ENCODE measurements around the gene TSPAN9.

The TSPAN9 gene

DNA sequence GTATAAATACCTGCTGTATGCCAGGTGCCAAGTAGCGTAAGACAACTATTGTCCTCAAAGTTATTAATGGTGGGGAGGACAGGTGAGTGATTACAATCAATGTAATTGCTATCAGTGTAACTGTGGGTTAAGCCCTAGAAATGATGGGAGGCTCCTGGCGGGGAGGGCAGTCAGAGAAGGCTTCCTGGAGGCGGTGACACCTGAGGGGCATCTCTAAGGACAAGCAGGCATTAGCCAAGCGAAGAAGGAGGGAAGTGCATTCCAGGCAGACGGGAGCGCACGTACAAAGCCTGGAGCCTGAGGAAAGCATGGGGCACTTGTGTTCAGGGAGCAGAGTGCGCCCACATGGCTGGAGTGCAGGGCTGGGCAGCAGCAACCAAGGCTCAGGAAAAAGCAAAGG lies 230.9 kb downstream of the TSPAN9 start:
- DNase-seq (ENCODE audit: low spot score), result no peak
- FAIRE-seq, result peak; percentile 78

GRCh38 chr12:3308609-3309008 lies 231.4 kb downstream of the TSPAN9 start:
- FAIRE-seq (peak; percentile 90), DNase-seq (ENCODE audit: low spot score) (no peak)

- DNase-seq (ENCODE audit: low spot score), result no peak
- peak; percentile 50 for FAIRE-seq
Measured at GRCh38 chr12:3309805-3310204, 232.6 kb downstream of the TSPAN9 start.

DNA sequence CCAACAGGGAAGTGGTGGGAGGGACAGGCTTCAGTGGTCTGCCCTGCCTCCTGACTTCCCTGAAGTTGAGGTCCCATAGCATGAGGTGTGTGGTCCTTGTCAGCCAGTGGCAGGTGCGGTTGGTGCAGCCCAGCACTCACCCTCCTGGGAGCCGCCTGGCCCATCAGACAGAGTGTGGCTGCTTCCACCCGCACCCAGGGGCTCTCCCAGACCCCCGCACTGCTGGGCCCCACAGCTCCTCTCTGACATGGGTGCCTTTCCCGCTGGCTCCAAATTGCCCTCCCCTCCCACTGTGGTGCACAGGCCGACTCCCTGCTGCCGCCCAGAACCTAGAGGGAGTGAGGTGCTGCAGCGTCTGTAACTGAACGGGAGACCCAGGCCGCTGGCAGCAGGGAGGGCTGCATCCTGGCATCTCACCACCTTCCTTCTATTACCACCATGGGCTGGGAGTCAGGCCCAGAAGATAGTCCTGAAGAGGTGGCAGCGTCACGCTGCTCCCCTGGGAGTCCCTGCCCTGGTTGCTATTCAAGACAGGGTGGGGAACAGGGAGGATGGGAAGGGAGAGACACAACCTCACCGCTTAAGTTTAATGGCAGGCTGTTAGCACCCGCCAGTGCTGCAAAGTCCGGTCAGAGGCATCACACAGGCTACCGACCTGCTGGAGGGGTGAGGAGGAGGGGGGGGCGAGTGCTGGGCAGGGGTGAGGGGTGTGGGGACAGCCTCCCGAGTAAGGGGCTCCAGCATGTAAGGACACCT lies 233.3 kb downstream of the TSPAN9 start:
- FAIRE-seq (peak; percentile 58), DNase-seq (ENCODE audit: low spot score) (no peak)

- FAIRE-seq (peak; percentile 94), DNase-seq (ENCODE audit: low spot score) (peak; percentile 92)
Measured at GRCh38 chr12:3311027-3311402, 233.8 kb downstream of the TSPAN9 start.

DNA sequence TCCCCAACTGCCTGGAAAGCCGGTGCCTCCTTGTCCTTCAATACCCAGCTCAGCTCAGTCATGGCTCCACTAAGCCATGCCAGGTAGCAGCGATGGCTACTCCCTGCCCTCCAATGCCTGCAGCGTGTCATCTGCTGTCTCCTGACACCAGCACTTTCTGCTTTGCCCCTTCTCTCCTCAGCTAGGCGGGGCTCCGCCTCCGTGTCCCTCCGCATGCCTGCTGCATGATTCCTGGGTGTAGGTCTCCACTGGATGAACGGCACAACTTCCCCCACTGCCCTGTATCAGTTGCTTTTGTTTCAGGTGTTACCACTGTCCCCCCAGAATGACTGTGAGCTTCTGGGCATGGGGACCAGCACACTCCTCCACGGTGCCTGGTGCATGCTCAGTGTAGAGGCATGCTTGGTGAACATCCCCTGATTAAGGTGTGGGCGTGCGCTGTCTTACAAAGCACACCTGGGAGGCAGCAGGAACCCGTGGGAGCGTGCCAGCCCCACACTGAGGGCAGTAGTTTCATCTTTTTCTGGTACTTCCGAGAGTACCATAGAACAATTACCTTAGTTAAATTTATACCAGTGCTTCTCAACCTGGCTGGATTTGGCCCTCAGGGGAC lies 234.4 kb downstream of the TSPAN9 start:
- FAIRE-seq (peak; percentile 9), DNase-seq (ENCODE audit: low spot score) (no peak)

GRCh38 chr12:3313066-3313465 lies 235.9 kb downstream of the TSPAN9 start:
- peak; percentile 70 for DNase-seq (ENCODE audit: low spot score)
- peak; percentile 99 for FAIRE-seq

DNA sequence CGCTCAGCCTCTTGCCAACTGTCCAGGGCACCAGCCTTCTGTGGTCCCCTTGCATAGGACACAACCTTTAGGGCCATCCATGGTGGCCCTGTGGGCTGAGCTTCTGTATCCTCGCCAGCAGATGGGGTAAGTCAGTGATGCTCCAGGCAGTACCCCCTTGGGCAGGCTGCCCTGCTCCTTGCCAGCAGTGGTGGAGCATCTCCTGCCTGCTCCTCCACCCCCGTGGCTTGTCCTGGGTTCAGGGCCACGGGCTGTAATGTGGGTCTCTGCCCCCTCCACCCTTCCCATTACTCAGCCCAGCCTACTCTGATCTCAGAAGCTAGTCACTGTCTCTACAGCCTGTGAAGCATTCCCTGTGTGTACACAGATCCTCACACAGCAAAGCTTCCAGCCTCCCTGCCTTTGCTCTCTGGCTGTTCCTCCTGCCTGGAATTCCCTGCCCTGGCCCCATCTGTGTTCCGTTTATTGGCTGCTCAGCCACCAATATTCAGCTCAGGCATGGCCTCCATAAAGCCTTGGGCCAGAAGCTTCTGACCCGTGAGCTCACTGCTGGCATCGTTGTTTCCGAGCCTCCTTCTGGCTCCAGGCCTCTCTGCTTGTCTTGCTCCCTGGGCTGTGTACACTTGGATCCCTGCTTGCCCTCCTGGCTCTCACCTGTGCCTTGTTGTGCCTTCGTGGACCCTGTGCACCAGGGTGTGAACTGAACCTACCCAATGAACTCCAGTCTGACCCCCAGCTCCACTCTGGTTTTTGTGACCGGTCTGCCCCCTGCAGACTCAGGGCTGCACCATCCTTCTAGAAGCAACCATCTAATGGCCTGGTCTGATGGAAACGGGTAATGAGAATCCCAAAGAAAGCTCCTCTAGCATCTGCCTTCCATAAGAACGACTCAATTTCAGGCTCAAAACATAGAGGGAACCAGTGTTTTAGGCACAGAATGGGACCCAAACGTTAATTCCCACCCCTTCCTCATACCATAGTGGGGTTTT lies 236.8 kb downstream of the TSPAN9 start:
- DNase-seq (ENCODE audit: low spot score), result peak; percentile 67
- FAIRE-seq, result peak; percentile 96

- FAIRE-seq (no peak), DNase-seq (ENCODE audit: low spot score) (peak; percentile 57)
Measured at GRCh38 chr12:3315201-3315661, 238.1 kb downstream of the TSPAN9 start.

DNA sequence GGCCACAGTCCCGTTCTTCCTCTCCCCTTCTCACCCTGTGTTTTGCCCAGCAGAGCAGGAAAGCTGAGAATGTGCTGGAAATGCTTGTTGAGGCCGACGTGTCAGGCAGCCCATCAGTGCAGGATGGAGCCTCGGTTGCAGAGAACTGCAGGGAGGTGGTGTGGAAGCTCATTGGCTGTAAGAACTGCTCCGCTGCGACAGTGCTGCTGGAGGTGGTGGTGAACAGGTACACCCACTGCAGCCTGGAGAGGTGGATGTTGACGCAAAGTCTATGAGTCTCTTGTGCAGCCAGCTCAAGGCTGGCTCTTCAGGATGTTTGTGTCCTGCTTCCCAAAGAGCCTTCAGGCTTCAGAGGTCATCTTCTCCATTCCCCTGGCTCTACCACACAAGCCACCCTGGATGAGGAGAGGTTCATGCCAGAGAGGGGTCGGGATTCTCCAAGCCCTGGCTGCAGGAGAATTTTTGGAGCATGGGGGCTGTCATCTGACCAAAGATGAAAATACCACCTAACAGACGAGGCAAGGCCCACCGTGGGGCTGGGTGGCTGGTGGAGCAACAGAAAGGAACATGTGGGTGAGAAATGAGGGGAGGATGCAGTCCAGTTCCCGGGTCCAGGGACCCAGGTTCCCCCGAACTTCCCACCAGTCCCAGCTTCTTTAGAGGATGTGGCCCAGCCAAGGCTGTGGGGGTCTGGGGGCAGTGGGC lies 239.7 kb downstream of the TSPAN9 start:
- FAIRE-seq (peak; percentile 61), DNase-seq (ENCODE audit: low spot score) (no peak)

GRCh38 chr12:3317481-3317815 lies 240.3 kb downstream of the TSPAN9 start:
- FAIRE-seq, result no peak

GRCh38 chr12:3317841-3318501 lies 240.8 kb downstream of the TSPAN9 start:
- FAIRE-seq, result no peak
- no peak for DNase-seq (ENCODE audit: low spot score)

More at GRCh38 chr12:3317481-3317815, 240.3 kb downstream of the TSPAN9 start:
- no peak for DNase-seq (ENCODE audit: low spot score)

DNA sequence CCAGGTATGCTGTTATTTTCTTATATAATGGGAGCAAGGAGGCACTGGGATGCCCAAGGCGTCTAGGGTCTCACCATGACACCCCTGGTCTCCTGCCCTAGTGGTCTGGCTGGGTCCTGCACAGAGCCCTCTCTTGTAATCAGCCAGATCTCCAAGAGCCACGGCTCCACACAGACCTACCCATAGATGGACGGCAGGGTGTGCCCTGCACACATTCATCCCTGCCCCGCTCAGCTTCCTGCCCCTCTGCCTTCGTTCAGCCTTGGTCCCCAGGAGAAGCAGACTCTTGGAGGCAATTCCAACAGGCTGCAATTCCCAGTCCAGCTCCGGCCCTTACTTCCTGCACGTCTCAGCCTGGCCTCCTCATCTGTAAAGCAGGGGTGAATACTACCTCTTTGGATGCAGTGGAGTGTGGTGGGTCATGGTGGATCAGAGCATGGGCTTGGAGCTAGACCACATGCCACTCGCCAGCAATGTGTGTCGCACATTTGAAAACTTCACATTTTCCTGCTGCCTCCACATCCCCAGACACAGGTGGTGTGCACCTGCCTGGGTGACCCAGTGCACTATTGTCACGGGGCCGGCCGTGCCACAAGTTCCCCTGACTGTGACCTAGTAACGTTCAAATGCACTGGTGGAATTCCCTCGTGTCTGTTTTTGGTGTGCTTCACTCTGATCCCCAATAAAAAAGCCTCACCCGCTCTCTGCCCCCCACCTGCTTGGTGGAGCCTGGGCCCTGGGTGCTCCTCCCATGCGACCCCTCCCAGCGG lies 242.7 kb downstream of the TSPAN9 start:
- DNase-seq (ENCODE audit: low spot score) (no peak), FAIRE-seq (peak; percentile 70)

GRCh38 chr12:3320881-3321509 lies 243.8 kb downstream of the TSPAN9 start:
- no peak for FAIRE-seq

GRCh38 chr12:3321881-3322280 lies 244.7 kb downstream of the TSPAN9 start:
- FAIRE-seq, result no peak

More at GRCh38 chr12:3320881-3321509, 243.8 kb downstream of the TSPAN9 start:
- no peak for DNase-seq (ENCODE audit: low spot score)

DNA sequence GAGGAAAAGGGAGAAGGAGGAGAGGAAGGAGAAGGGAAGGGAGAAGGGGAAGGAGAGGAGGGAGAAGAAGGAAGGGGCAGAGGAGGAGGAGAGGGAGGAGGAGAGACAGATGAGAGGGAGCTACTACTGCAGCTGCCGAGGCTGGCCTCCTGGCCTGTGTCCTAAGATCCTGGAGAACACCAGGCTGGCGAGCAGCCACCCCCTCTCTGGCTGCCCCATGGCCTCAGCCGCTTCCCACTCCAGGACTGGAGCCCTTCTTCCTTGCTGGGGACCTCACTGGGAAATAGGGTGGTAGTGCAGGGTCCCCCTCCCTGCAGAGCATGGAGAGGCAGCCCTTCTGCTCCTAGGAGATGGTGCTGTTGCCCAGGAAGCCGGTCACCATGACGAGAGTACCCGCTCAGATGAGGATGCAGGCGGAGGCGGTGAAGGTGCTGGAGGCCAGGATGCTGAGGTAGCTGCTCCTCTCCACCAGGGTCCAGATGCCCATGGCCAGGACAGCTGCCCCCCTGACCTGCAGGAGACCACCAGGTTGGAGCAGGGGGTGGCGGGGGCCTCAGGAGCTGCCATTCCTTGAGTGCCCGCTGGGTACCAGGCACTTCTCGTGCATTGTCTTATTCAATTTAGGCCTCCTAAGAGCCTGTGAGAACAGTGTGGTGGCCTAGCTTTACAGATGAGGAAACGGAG lies 246.0 kb downstream of the TSPAN9 start:
- FAIRE-seq (no peak), DNase-seq (ENCODE audit: low spot score) (no peak)

More at GRCh38 chr12:3321881-3322280, 244.7 kb downstream of the TSPAN9 start:
- no peak for DNase-seq (ENCODE audit: low spot score)

DNA sequence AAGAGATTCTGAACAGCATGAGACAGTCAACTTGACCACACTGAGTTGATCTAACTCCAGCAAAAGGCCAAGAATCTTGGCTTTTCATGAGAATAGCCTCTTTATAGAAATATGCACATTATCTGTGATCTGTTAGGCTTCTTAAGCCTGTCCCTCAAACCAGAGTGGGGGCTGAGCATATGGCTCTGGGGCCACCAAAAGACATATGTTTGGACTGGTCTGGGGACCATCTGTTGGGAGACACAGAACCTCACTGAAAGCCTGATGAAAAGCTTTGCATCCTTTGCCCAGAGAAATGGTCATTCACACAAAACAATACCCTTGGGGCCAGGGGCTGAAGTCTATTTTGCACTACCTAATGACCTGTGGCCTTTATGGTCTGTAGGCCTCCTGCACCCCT lies 248.6 kb downstream of the TSPAN9 start:
- DNase-seq (ENCODE audit: low spot score), result no peak
- FAIRE-seq, result no peak

- DNase-seq (ENCODE audit: low spot score), result no peak
- FAIRE-seq, result no peak
Measured at GRCh38 chr12:3326156-3326849, 249.1 kb downstream of the TSPAN9 start.
